ENCODE results near the gene CCKAR. TPM values are rescaled to one million over a fixed set of nuclear protein-coding genes. Genes with fewer than 3 reads are reported as not detected.

CCKAR gene
- total RNA-seq, 2 experiments from 2014 or later = not detected

DNA sequence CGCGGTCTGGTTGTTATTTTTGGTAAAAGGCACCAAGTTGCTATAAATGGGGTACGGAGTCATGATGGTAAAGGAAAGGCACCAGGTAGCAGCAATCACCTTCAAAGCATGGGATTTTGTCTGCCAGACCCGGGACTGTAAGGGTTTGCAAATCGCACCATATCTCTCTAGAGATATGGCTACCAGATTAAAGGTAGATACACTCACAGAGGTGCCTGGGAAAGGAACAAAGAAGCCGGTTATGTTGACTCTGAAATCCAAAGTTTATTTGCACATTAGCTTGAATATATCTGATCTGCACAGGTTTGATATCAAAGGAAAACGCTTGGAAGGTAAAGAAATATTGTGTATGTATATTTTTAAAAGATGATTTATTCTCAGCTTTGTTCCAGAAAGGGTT, 4.6 kb downstream of the CCKAR start:
- Mint-ChIP-seq H3K4me3 (no peak overlapping the region), H3K27ac (no peak overlapping the region), H3K4me1 (no peaks in the 10 kb centered on the region), H3K36me3 (ENCODE audit: low read depth) (no peaks in the 10 kb centered on the region), H3K27me3 (peaks cover 3% of the 10 kb centered on the region), H3K9me3 (ENCODE audit: low read depth) (no peaks in the 10 kb centered on the region)
- ChIA-PET CTCF (interaction anchor here (0.6 kb wide), 1 partner anchor 200 kb away, joined by 3 read pairs; no protein-coding TSS in a partner anchor), POLR2A (interaction anchor here (0.7 kb wide), 1 partner anchor 39 kb away, joined by 3 read pairs; no protein-coding TSS in a partner anchor)
- intact Hi-C loops (cut with DNase I, micrococcal nuclease) = no loop called here
- DNase-seq = no peak
- no peak for ATAC-seq

- H3K27ac Mint-ChIP-seq = no peak overlapping the region
- H3K27me3 Mint-ChIP-seq = peaks cover 3% of the 10 kb centered on the region
- no peaks in the 10 kb centered on the region for H3K4me1 Mint-ChIP-seq
- intact Hi-C loops (cut with DNase I, micrococcal nuclease) = no loop called here
- H3K9me3 Mint-ChIP-seq (ENCODE audit: low read depth) = no peaks in the 10 kb centered on the region
- DNase-seq = no peak
- no peak for ATAC-seq
- CTCF ChIA-PET = no interaction called here
- POLR2A ChIA-PET = no interaction called here
- H3K4me3 Mint-ChIP-seq = no peak overlapping the region
- H3K36me3 Mint-ChIP-seq (ENCODE audit: low read depth) = no peaks in the 10 kb centered on the region
Observed at GRCh38 chr4:26484516-26484915, 5.8 kb downstream of the CCKAR start.

DNA sequence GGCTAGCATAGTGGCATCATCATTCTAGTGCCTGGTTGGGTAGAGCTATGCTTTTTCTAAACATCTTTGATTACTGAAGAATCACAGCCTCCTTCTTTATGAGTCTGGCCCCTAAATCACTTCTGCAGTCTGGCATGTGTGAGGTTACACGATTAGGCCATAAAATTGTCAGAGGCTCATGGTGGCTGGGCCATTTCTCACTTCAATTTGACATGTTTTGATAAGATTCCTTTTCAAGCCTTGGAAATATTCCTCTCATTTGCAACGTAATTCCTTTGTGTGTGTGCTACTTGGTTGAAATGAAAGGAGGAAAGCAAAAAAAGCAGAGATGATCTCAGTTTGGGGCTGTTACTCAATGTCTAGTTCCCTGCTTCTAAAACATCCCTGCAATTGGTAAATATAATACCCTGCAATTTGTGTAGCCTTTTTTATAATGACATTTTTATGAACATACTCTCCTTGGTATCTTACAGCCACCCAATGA, 6.2 kb downstream of the CCKAR start:
- Mint-ChIP-seq H3K27ac (no peak overlapping the region), H3K27me3 (peaks cover 3% of the 10 kb centered on the region), H3K4me3 (no peak overlapping the region), H3K4me1 (no peaks in the 10 kb centered on the region), H3K36me3 (ENCODE audit: low read depth) (no peaks in the 10 kb centered on the region), H3K9me3 (ENCODE audit: low read depth) (no peaks in the 10 kb centered on the region)
- ATAC-seq = no peak
- intact Hi-C loops (cut with DNase I, micrococcal nuclease) = no loop called here
- ChIA-PET CTCF (no interaction called here), POLR2A (no interaction called here)
- DNase-seq = no peak

DNA sequence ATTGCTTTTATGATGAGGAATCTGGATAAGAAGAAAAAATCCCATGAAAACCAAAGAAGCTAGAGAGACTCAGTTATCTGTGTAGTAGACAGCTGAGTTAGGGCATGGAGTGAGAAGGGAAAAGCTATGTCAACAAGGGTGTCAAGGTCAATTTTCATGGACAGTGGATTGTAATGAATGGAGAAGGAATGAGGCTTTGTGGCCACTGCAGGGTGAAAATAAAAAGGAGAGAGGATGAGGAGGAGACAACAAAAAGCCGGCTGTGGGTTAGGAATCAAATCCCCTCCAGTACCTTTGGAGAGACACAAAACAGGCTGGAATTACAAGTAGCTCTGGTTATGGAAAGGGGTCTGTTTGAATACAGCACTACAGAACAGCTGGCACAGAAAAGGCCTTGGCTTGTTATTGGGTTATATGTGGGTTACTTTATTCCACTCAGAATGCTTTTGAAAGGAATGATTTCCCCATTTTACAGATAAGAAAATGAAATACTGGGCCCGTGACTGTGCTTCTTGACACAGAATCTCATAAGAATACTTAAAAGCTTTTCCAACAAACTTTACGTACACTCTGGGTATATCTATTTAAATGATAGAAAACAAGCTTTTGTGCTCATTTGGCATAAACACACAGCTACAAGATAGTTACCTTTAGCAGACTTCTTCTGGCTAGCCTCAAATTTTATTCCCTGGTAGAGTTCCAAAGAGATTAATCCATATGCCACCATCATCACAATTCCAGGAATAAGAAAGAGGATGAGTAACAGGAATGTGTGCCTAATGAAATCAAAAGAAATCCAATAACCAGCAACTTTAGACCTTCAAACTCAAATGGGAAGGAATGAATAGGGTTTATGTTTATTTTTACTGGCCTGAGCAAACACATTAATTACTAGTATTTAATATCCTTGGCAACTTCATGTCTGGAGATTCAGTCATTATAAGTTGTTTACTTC, 7.5 kb downstream of the CCKAR start:
- CTCF ChIA-PET = interaction anchor here (0.8 to 1.1 kb wide), 4 partner anchors 9 to 22 kb away, joined by 3 read pairs; no protein-coding TSS in a partner anchor
- Mint-ChIP-seq H3K9me3 (ENCODE audit: low read depth) (no peaks in the 10 kb centered on the region), H3K27me3 (peaks cover 3% of the 10 kb centered on the region), H3K4me1 (no peaks in the 10 kb centered on the region), H3K36me3 (ENCODE audit: low read depth) (no peaks in the 10 kb centered on the region), H3K4me3 (no peak overlapping the region), H3K27ac (no peak overlapping the region)
- intact Hi-C loops (cut with DNase I, micrococcal nuclease) = no loop called here
- POLR2A ChIA-PET = no interaction called here
- no peak for ATAC-seq
- DNase-seq = no peak

- ChIA-PET CTCF (no interaction called here), POLR2A (no interaction called here)
- no peaks in the 10 kb centered on the region for H3K9me3 Mint-ChIP-seq (ENCODE audit: low read depth)
- ATAC-seq (no peak), DNase-seq (no peak)
- H3K4me1 Mint-ChIP-seq = no peaks in the 10 kb centered on the region
- intact Hi-C loops (cut with DNase I, micrococcal nuclease) = no loop called here
- peaks cover 3% of the 10 kb centered on the region for H3K27me3 Mint-ChIP-seq
- no peaks in the 10 kb centered on the region for H3K36me3 Mint-ChIP-seq (ENCODE audit: low read depth)
- no peak overlapping the region for H3K4me3 Mint-ChIP-seq
- no peak overlapping the region for H3K27ac Mint-ChIP-seq
Observed at GRCh38 chr4:26478330-26478729, 12.0 kb downstream of the CCKAR start.

GRCh38 chr4:26476545-26476944, 13.7 kb downstream of the CCKAR start:
- H3K27ac Mint-ChIP-seq = no peak overlapping the region
- CTCF ChIA-PET = interaction anchor here (0.8 kb wide), 1 partner anchor 583 kb away, joined by 3 read pairs; no protein-coding TSS in a partner anchor
- POLR2A ChIA-PET = no interaction called here
- H3K27me3 Mint-ChIP-seq = peaks cover 3% of the 10 kb centered on the region
- no peaks in the 10 kb centered on the region for H3K9me3 Mint-ChIP-seq (ENCODE audit: low read depth)
- no peak for DNase-seq
- no peaks in the 10 kb centered on the region for H3K36me3 Mint-ChIP-seq (ENCODE audit: low read depth)
- H3K4me1 Mint-ChIP-seq = no peaks in the 10 kb centered on the region
- no peak overlapping the region for H3K4me3 Mint-ChIP-seq
- intact Hi-C loops (cut with DNase I, micrococcal nuclease) = no loop called here
- ATAC-seq = no peak

DNA sequence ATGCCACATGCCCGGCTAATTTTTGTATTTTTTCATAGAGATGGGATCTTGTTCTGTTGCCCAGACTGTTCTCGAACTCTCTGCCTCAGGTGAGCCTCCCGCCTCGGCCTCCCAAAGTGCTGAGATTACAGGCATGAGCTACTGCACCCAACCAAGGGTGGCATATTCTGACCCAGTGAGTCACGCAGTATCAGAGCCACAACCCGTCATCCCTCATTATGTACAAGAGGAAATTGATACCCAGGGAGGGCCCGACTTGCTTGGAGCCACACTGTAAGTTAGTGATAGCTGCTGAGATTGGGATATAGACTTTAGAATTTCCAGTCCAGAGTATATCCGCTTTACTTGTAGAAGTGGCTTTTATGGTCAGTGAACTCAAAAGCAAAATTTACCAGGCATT, 14.6 kb downstream of the CCKAR start:
- H3K27ac Mint-ChIP-seq = no peak overlapping the region
- intact Hi-C loops (cut with DNase I, micrococcal nuclease) = no loop called here
- ChIA-PET CTCF (no interaction called here), POLR2A (no interaction called here)
- ATAC-seq (no peak), DNase-seq (no peak)
- H3K4me3 Mint-ChIP-seq = no peak overlapping the region
- no peaks in the 10 kb centered on the region for H3K36me3 Mint-ChIP-seq (ENCODE audit: low read depth)
- no peaks in the 10 kb centered on the region for H3K9me3 Mint-ChIP-seq (ENCODE audit: low read depth)
- no peaks in the 10 kb centered on the region for H3K4me1 Mint-ChIP-seq
- peaks cover 3% of the 10 kb centered on the region for H3K27me3 Mint-ChIP-seq

GRCh38 chr4:26474551-26474950, 15.7 kb downstream of the CCKAR start:
- H3K9me3 Mint-ChIP-seq (ENCODE audit: low read depth) = no peaks in the 10 kb centered on the region
- no peaks in the 10 kb centered on the region for H3K4me1 Mint-ChIP-seq
- ATAC-seq (no peak), DNase-seq (no peak)
- H3K4me3 Mint-ChIP-seq = no peak overlapping the region
- intact Hi-C loops (cut with DNase I, micrococcal nuclease) = no loop called here
- H3K27ac Mint-ChIP-seq = no peak overlapping the region
- H3K27me3 Mint-ChIP-seq = peaks cover 3% of the 10 kb centered on the region
- H3K36me3 Mint-ChIP-seq (ENCODE audit: low read depth) = no peaks in the 10 kb centered on the region
- POLR2A ChIA-PET = no interaction called here
- CTCF ChIA-PET = no interaction called here

DNA sequence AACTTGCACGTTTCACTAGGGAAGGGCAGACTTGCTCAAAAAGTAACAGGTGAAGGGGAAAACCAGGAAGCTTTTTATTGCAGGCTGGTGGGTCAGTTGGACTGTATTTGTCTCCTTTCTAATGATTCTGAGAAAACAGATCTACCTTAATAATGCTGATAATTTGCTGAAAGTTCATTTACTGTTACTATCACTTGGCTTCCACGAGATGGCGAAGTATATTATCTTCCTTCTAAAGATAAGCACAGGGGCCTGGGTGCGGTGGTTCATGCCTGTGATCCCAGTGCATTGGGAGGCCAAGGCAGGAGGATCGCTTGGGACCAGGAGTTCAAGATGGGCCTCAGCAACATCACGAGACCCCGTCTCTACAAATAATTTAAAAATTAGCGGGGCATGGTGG, 16.4 kb downstream of the CCKAR start:
- ChIA-PET CTCF (interaction anchor here (0.6 to 0.8 kb wide), 2 partner anchors 22 to 416 kb away, joined by 3 read pairs; no protein-coding TSS in a partner anchor), POLR2A (no interaction called here)
- Mint-ChIP-seq H3K4me1 (no peaks in the 10 kb centered on the region), H3K27me3 (peaks cover 3% of the 10 kb centered on the region), H3K36me3 (ENCODE audit: low read depth) (no peaks in the 10 kb centered on the region), H3K27ac (no peak overlapping the region), H3K9me3 (ENCODE audit: low read depth) (no peaks in the 10 kb centered on the region), H3K4me3 (no peak overlapping the region)
- ATAC-seq (no peak), DNase-seq (no peak)
- intact Hi-C loops (cut with DNase I, micrococcal nuclease) = no loop called here

GRCh38 chr4:26471890-26472289, 18.4 kb downstream of the CCKAR start:
- Mint-ChIP-seq H3K4me3 (no peak overlapping the region), H3K36me3 (ENCODE audit: low read depth) (no peaks in the 10 kb centered on the region), H3K4me1 (no peaks in the 10 kb centered on the region), H3K27me3 (no peaks in the 10 kb centered on the region), H3K9me3 (ENCODE audit: low read depth) (no peaks in the 10 kb centered on the region), H3K27ac (no peak overlapping the region)
- ChIA-PET CTCF (no interaction called here), POLR2A (no interaction called here)
- no peak for DNase-seq
- intact Hi-C loops (cut with DNase I, micrococcal nuclease) = no loop called here
- no peak for ATAC-seq

DNA sequence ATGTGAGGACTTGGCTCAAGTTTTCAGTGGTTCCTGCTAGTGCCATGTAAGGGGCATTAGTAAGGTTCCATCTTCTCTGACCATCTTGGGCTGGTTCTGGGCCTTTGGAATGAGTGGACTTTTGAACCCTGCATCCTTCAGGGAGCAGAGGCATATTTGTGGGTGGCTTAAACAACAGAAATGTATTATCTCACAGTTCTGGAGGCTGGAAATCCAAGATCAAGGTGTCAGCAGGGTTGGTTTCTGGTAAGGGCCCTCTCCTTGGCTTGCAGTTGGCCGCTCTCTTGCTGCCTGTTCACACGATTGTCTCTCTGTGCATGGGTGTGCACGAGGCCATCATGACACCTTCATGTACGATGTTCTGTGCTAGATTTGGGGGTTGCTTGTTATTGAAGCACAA, 21.3 kb downstream of the CCKAR start:
- CTCF ChIA-PET = no interaction called here

GRCh38 chr4:26468283-26468949, 21.9 kb downstream of the CCKAR start:
- POLR2A ChIA-PET = no interaction called here
- ATAC-seq (no peak), DNase-seq (no peak)
- Mint-ChIP-seq H3K9me3 (ENCODE audit: low read depth) (no peaks in the 10 kb centered on the region), H3K27me3 (peaks cover 2% of the 10 kb centered on the region), H3K27ac (no peak overlapping the region), H3K36me3 (ENCODE audit: low read depth) (no peaks in the 10 kb centered on the region), H3K4me1 (no peaks in the 10 kb centered on the region), H3K4me3 (no peak overlapping the region)
- intact Hi-C loops (cut with DNase I, micrococcal nuclease) = no loop called here
- CTCF ChIA-PET = no interaction called here

More for the DNA sequence above, 21.3 kb downstream of the CCKAR start:
- H3K4me3 Mint-ChIP-seq = no peak overlapping the region
- no peaks in the 10 kb centered on the region for H3K36me3 Mint-ChIP-seq (ENCODE audit: low read depth)
- H3K27me3 Mint-ChIP-seq = peaks cover 2% of the 10 kb centered on the region
- H3K27ac Mint-ChIP-seq = no peak overlapping the region
- no peaks in the 10 kb centered on the region for H3K4me1 Mint-ChIP-seq
- no peaks in the 10 kb centered on the region for H3K9me3 Mint-ChIP-seq (ENCODE audit: low read depth)
- ATAC-seq = no peak
- POLR2A ChIA-PET = no interaction called here
- intact Hi-C loops (cut with DNase I, micrococcal nuclease) = no loop called here
- DNase-seq = no peak

All from activated CD4-positive, alpha-beta T cell treated with anti-CD3 and anti-CD28 coated beads for 36 hours (primary cell).